Stomach (tissue), 4 donors: ENCODE measurements around the gene RIMS1.

Experiments
- POLR2A ChIP-seq, 4 donors: fragments of 450-650 bp; IDR thresholded peaks; one replicate each; pipeline ENCODE4 v1.6.1; 2016; ENCODE audit warnings: antibody characterized with exemption in 4 of 4, control low read depth in 2 of 4, mild to moderate bottlenecking in 1 of 4, moderate library complexity in 1 of 4
- TF ChIP-seq, protein P1 (sequence below), 7 experiments: fragments of 450-650 bp in 4 of 7; fragments of 200-600 bp in 3 of 7; sonication (generic) in 3 of 7; IDR thresholded peaks; one replicate each; pipeline ENCODE4 v1.5.1; 2016 to 2019; ENCODE audit warnings: antibody characterized with exemption in 7 of 7, control low read depth in 2 of 7, mild to moderate bottlenecking in 1 of 7

DNA sequence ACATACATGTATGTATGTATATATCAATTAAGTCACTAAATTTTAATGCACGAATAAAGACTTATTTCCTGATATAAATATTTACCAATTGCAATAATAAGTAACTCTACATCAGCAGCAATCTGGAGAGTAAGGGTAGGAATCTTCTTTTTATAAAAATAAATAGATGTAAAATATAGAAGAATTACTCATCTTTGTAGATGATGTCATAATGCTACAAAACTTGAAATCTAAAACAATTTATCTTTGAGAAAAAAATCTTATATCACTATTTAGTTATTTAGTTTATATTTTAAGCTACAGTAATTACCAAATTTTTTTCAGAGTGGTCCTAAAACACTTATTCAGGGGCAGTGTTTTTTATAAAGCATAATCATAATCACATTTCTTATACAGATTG lies 351.7 kb downstream of the RIMS1 start:
- TF ChIP-seq POLR2A (IDR thresholded peaks at IDR 0.05): no peak
- TF ChIP-seq, protein P1, sequence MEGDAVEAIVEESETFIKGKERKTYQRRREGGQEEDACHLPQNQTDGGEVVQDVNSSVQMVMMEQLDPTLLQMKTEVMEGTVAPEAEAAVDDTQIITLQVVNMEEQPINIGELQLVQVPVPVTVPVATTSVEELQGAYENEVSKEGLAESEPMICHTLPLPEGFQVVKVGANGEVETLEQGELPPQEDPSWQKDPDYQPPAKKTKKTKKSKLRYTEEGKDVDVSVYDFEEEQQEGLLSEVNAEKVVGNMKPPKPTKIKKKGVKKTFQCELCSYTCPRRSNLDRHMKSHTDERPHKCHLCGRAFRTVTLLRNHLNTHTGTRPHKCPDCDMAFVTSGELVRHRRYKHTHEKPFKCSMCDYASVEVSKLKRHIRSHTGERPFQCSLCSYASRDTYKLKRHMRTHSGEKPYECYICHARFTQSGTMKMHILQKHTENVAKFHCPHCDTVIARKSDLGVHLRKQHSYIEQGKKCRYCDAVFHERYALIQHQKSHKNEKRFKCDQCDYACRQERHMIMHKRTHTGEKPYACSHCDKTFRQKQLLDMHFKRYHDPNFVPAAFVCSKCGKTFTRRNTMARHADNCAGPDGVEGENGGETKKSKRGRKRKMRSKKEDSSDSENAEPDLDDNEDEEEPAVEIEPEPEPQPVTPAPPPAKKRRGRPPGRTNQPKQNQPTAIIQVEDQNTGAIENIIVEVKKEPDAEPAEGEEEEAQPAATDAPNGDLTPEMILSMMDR (IDR thresholded peaks at IDR 0.05): no peak
